HG02943 (cell line): ENCODE data around the gene UBFD1.
"Not testable (repeated sequence)": the region's sequence is repeated elsewhere in the genome, so short reads cannot be mapped to it uniquely, and the experiment has no call there.

Experiments used
- ATAC-seq: cut with Tn5 transposase; IDR thresholded peaks from one replicate; pipeline ENCODE4 v1.9.1; 2021; ENCODE audit warnings: mild to moderate bottlenecking, low read depth, moderate library complexity; ENCODE audit not compliant: unreplicated experiment

Gene UBFD1

GRCh38 chr16:23523876-23524385 is 33.6 kb upstream of the UBFD1 start:
- ATAC-seq, result no peak

GRCh38 chr16:23524886-23525285 is 32.6 kb upstream of the UBFD1 start:
- ATAC-seq, result no peak

GRCh38 chr16:23527961-23528643 is 29.4 kb upstream of the UBFD1 start:
- no peak for ATAC-seq

DNA sequence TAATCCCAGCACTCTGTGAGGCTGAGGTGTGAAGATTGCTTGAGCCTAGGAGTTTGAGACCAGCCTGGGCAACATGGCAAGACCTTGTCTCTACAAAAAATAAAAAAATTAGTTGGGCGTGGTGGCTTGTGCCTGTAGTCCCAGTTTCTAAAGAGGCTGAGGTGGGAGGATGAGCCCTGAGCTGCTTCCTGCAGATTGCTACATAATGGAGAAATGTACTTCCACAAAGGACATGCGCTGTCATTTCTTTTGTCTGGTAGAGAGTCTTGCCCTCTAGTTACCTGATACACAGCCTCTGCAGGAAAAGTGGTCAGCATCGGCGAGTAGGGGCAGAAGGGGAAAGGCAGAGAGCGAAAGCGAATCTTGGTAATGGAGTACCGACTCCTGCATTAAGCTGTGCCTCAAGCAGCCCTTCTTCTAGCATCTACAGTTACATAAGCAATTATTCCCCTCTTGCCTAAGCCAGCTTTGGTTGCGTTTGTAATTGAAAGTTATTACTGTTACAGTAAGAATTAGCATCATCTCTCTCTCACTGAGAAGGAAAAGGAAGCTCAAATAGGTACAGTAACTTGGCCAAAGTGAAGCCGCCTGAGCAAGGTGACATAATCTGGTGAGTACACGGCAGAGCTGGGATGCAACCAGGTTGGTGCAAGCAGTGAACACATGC is 28.8 kb upstream of the UBFD1 start:
- ATAC-seq, result no peak

DNA sequence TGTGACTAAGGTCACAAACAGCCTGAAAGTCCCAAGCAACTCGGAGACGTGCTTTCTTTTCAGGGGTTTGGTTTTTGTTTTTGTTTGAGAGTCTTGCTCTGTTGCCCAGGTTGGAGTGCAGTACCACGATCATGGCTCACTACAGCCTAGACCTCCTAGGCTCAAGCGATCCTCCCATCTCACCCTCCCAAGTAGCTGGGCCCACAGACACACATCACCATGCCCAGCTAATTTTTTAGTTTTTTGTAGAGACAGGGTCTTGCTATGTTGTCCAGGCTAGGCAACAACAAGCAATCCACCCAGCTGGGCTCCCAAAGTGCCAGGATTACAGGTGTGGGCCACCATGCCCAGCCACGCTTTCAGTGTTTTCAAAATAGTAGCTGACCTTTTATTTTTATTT is 27.5 kb upstream of the UBFD1 start:
- no peak for ATAC-seq

DNA sequence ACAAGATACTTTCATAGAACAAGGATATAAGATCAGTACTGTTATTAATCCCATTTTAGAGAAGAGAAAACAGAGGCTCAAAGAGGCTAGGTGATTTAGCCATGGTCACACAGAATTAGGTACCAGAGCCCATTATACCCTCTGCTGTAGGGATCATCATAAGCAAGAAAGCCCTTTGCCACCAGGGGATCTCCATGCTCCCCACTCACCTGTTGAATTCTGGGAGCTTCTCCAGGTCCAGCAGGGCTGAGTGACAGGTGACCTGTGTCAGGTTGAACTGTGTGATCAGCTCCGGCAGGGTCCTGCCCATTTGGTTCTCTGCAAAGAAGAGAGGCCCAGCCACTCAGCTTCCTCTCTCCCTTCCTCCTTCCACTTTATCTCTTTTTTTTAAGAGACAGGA is 25.1 kb upstream of the UBFD1 start:
- no peak for ATAC-seq

DNA sequence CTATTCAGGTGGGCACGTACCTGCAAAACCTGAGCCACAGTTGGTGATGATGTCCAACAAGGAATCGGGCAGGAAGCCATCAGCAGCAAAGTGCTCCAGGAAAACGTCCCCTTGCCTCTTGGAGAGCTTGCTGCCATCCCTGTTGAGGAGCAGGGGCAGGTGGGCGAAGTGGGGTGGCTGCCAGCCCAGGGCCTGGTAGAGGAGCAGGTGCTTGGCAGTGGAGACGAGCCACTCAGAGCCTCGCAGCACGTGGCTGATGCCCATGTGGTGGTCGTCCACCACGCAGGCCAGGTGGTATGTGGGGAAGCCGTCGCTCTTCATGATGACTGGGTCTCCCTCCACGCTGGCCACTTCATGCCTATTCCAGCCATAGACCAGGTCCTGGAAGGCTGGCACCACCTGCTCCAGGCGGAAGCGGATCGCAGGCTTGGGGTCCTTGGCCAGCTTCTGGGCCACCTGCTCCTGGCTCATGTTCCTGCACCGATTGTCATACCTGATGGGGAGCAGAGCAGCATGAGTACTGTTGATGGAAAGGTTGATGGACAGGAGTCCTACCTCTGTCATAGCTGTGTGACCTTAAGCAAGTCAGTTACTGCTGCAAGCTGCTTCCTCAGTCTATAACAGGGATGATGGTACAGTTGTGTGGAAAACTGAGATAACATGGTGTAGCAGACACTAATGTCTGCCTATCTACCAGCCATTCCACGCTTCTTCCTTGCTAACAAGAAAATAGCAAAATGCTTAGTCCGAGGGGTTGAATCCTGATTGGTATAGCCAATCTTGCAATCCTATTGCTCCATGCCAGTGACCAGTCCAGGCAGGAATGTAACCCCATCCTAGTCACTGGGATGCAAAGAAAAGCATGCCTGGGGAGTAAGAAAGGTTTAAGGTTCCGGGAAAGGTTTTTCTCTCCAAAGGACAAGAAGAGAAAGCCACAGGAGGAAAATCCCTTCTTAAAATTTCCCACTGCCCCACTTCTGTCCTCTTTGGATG is 22.4 kb upstream of the UBFD1 start:
- ATAC-seq, result no peak

GRCh38 chr16:23535901-23536300 is 21.6 kb upstream of the UBFD1 start:
- no peak for ATAC-seq

DNA sequence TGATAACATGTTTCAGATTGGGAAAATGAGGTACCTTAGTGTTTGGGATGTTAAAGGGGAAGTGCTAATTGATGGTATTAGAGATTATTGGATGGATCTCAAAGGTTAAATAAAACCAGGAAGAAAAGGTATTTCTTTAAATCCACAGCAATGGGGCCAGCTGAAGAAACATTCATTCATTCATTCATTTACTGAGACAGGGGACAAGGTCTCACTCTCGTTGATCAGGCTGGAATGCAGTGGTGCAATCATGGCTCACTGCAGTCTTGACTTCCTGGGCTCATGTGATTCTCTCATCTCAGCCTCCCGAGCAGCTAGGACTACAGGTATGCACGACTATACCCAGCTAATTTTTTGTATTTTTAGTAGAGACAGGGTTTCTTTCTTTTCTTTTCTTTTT is 20.1 kb upstream of the UBFD1 start:
- no peak for ATAC-seq

GRCh38 chr16:23538919-23539278 is 18.6 kb upstream of the UBFD1 start:
- ATAC-seq, result no peak

DNA sequence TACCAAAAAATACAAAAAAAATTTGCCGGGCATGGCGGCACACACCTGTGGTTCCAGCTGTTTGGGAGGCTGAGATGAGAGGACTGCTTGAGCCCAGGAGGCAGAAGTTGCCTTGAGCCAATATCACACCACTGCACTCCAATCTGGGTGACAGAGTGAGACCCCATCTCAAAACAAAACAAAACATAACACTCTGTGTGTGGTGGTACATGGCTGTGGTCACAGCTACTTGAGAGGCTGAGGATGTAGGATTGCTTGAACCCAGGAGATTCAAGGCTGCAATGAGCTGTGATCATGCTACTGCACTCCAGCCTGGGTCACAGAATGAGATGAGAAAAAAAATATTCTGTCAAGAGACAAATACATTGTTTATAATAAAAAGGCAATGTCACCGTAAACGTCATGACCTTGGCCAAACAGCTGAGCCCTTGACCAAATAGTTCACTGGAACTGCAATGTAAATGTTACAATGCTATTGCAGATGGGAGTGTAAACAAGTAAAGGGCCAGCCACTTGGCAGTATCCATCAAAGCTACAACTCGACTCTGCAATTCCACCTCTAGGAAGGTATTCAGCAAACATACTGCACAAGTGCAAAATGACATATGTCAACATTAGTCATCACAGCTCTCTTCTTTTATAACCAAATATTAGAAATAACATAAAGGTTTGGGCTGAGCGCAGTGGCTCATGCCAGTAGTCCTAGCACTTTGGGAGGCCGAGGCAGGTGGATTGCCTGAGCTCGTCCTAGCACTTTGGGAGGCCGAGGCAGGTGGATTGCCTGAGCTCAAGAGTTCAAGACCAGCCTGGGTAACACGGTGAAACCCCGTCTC is 17.3 kb upstream of the UBFD1 start:
- ATAC-seq, result no peak

GRCh38 chr16:23540817-23541178 is 16.7 kb upstream of the UBFD1 start:
- ATAC-seq, result not testable (repeated sequence)

GRCh38 chr16:23544436-23544835 is 13.1 kb upstream of the UBFD1 start:
- ATAC-seq, result no peak

GRCh38 chr16:23549938-23550337 is 7.6 kb upstream of the UBFD1 start:
- ATAC-seq, result no peak

- ATAC-seq, result no peak
These were observed 5.4 kb upstream of the UBFD1 start for GRCh38 chr16:23552161-23552560.

- ATAC-seq, result no peak
These were observed 3.0 kb upstream of the UBFD1 start for GRCh38 chr16:23554536-23554935.

GRCh38 chr16:23557779-23558702 is 514 bp downstream of the UBFD1 start:
- no peak for ATAC-seq

- no peak for ATAC-seq
These were observed 4.1 kb downstream of the UBFD1 start for GRCh38 chr16:23561586-23561985.

- no peak for ATAC-seq
These were observed 5.0 kb downstream of the UBFD1 start for GRCh38 chr16:23562505-23562904.
